GM18861 (cell line): ENCODE measurements around the gene AGTRAP.

Experiments
- ATAC-seq: cut with Tn5 transposase; IDR thresholded peaks from one replicate; pipeline ENCODE4 v1.9.1; 2021; ENCODE audit not compliant: unreplicated experiment

AGTRAP gene

GRCh38 chr1:11796036-11796828, 60.3 kb downstream of the AGTRAP start:
- ATAC-seq, result no peak

- no peak for ATAC-seq
These were observed 61.7 kb downstream of the AGTRAP start for GRCh38 chr1:11797525-11798216.

- ATAC-seq, result no peak
These were observed 63.2 kb downstream of the AGTRAP start for GRCh38 chr1:11799099-11799498.

- ATAC-seq, result no peak
These were observed 64.0 kb downstream of the AGTRAP start for GRCh38 chr1:11799896-11800295.

- ATAC-seq, result no peak
These were observed 64.4 kb downstream of the AGTRAP start for GRCh38 chr1:11800391-11800755.
